HG03108 (cell line): ENCODE measurements around the gene THOC3.
A peak's percentile ranks its signal among the peaks of the same experiment; 100 is the strongest.
"Not testable (repeated sequence)": the region's sequence is repeated elsewhere in the genome, so short reads cannot be mapped to it uniquely, and the experiment has no call there.

Experiments
- ATAC-seq: cut with Tn5 transposase; IDR thresholded peaks from one replicate; pipeline ENCODE4 v1.9.1; 2021; ENCODE audit warnings: moderate library complexity; ENCODE audit not compliant: unreplicated experiment

Gene THOC3

GRCh38 chr5:175943253-175943652 lies 24.9 kb downstream of the THOC3 start:
- not testable (repeated sequence) for ATAC-seq

- ATAC-seq = not testable (repeated sequence)
Observed at GRCh38 chr5:175940632-175941031, 27.5 kb downstream of the THOC3 start.

DNA sequence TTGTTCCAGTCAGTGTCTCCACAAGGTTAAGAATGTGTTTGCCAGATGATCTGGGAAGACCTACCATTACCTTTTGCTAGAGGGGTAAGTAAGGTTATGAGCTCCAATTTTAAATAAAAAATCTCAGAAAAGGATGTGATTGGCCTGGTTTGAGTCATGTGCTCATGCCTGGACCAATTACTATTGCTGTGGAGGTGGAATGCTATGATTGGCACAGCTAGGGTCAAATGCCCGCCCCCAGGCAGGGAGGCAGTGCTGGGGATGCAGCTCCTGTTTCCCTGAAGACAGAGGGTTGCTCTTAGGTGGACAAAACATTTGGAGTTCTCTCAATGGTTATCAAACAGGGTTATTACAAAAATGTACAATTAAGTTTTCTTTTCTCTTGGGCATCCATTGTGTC lies 29.6 kb downstream of the THOC3 start:
- ATAC-seq = not testable (repeated sequence)

GRCh38 chr5:175928752-175929151 lies 39.4 kb downstream of the THOC3 start:
- not testable (repeated sequence) for ATAC-seq

GRCh38 chr5:175925106-175925505 lies 43.0 kb downstream of the THOC3 start:
- ATAC-seq = not testable (repeated sequence)

DNA sequence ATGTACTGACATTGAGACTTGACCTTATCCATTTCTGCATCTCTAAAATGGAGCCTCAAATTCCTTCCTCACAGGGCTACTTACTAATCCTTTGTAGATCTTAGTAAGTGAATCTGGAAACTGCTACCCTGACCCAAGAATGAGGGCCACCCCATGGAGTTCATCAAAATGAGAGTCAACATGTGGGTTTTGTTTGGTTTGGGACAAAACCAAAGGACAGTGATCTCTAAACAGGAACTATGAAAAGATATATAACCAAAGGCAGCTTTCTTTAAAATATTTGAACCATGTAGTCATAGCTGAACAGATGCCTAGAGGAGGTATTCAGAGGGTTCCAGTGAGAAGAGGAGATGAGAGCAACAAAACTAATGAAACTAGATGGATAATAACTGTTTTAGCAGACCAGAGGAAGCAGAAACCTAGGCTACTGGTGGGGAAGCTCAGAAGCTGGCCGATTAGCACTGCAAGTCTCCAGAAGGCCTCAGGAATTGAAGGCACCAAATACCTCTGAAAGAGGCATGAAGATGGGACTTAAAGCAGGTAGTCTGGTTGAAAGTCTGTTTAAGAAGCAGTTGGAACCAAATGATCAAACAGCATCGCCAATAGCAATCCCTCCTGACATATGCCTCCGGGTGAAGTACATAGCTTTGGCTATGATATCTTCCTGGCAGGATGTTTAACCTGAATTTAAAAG lies 45.8 kb downstream of the THOC3 start:
- ATAC-seq = no peak

- no peak for ATAC-seq
Observed at GRCh38 chr5:175921061-175921730, 46.9 kb downstream of the THOC3 start.

DNA sequence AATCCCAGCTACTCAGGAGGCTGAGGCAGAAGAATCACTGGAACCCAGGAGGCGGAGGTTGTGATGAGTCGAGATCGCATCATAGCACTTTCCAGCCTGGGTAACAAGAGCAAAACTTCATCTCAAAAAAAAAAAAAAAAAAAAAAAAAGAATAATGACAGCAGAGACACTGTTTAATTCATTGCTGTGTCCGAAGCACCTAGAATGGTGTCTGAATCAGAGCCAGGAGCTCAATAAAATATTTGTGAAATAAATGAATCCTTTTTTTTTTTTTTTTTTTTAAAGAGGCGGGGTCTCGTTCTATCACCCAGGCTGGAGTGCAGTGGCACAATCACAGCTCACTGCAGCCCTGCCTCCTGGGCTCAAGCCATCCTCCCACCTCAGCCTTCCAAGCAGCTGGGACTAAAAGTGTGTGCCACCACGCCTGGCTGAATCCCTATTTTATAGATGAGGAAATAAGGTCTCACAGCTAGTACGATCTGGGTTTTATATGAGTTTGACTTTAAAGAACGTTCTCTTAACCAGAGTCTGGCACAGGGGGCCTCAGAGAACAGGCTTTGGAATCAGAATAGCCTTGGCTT lies 47.8 kb downstream of the THOC3 start:
- no peak for ATAC-seq

DNA sequence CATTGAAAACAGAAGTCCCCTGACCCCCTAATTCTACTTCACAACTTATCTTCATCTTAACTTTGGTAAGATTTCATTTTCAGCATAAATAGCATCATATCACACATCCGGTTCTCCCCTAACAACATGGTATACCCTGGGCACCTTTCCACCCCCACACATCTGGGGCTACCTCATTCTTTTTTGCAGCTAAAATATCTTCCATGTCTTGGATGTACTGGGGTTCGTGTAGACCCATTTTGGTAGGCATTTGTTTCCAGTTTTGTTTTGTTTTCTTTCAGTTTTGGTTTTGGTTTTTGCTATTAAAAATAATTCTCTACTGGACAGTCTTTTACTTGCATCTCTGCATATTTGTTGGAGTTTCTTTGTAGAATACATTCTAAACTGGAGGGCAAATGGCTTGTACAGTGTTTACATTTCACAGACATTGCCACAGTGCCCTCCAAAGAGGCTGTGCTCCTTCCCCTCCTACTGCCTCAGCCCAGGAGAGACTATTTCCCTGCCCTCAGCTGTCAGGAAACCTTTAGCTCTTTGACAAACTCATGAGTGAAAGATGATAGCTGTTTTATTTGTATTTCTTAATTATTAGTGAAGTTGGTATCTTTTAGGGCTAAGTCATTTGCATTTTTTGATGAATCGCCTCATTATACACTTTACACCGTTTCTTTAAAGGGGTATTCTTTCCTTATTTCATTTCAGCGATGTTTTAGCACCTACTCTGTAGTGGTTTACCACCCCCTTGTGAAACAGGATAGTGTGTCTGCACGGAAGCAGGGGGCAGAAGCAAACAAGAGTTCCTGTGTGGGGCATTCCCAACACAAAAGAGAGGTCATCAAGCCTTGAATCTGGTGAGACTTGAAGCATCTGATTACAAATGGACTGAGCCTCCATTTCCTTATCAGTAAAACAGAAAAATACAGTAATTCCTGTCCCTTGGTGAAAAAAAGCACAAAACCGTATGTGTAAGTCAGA lies 52.8 kb downstream of the THOC3 start:
- peak; percentile 47 for ATAC-seq

DNA sequence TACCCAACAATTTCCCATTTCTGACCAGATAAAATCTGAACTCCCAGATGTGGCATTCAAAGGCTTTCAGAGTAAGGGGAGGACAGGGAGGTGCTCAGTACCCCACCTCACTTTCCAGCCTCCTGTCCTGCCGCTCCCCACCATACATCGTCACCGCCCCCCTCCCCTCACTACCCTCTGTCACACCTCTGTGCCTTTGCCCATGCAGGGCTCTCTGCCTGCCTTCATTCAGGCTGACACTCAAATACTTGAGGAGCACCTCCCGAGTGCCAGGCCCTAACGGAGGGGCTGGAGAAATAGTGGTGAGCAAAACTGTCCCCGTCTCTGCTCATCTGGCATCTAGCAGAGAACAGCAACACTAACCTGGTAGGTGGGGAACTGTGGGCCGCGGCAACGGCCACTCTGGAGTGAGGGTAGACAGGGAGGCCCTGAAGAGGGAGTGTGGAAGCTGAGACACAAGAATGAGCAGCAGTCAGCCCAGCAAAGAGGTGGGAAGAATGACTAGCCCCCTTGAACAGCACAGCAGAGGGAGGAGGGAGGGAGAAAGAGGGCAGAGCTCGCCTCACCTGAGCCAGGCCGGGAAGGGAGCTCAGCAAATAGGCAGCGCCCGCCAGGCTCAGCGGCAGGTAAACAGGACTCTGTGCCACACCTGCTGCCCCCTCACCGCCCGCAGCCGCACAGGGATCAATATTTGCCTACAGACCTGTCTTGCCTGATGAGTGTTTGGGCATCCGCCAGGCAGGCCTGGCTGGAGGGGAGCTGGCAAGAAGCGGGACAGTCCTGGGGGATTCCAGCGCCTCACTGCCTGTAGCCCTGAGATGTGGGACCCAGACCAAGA lies 54.1 kb downstream of the THOC3 start:
- ATAC-seq = not testable (repeated sequence)

GRCh38 chr5:175910072-175910471 lies 58.0 kb downstream of the THOC3 start:
- ATAC-seq = not testable (repeated sequence)
